Suprapubic skin (tissue), 4 donors: Measurements from ENCODE around the gene AAMP.

Source experiments
- CTCF ChIP-seq, 2 donors: fragments of 200-600 bp in 1 of 2; fragments of 450-650 bp in 1 of 2; sonication (generic) in 1 of 2; IDR thresholded peaks; one replicate each; pipeline ENCODE4 v1.5.1; 2016 to 2019; ENCODE audit warnings: antibody characterized with exemption in 2 of 2, mild to moderate bottlenecking in 1 of 2, moderate library complexity in 1 of 2
- POLR2A ChIP-seq, 2 donors: fragments of 450-650 bp; IDR thresholded peaks; one replicate each; pipeline ENCODE4 v1.6.1; 2017; ENCODE audit warnings: antibody characterized with exemption in 2 of 2, mild to moderate bottlenecking in 2 of 2, moderate library complexity in 2 of 2
- POLR2AphosphoS5 ChIP-seq, 3 donors: sonication (generic); formaldehyde crosslinking; IDR thresholded peaks; one replicate each; pipeline ENCODE4 v1.6.1; 2017; ENCODE audit warnings: antibody characterized with exemption in 3 of 3

- no peak for TF ChIP-seq CTCF (IDR thresholded peaks at IDR 0.05)
- TF ChIP-seq POLR2A (IDR thresholded peaks at IDR 0.05): no peak
- TF ChIP-seq POLR2AphosphoS5 (IDR thresholded peaks at IDR 0.05): no peak
Measured at GRCh38 chr2:218216336-218216673, 53.6 kb downstream of the AAMP start.
